WTC11 (cell line): ENCODE data around the gene RAP2B.

ENCODE experiments used
- ESRRA ChIP-seq: sonication (generic); formaldehyde crosslinking; IDR thresholded peaks from 2 replicates; pipeline ENCODE4 v1.8.1; 2022; ENCODE audit warnings: mild to moderate bottlenecking, missing genetic modification reagents, borderline replicate concordance
- IRF2 ChIP-seq: sonication (generic); formaldehyde crosslinking; IDR thresholded peaks from 2 replicates; pipeline ENCODE4 v1.8.0; 2022; ENCODE audit warnings: low read depth, missing genetic modification reagents, borderline replicate concordance
- KAT7 ChIP-seq: sonication (generic); formaldehyde crosslinking; IDR thresholded peaks from 2 replicates; pipeline ENCODE4 v1.8.1; 2023; ENCODE audit warnings: missing genetic modification reagents, mild to moderate bottlenecking, borderline replicate concordance
- RELA ChIP-seq: sonication (generic); formaldehyde crosslinking; IDR thresholded peaks from 2 replicates; pipeline ENCODE4 v1.8.1; 2022; ENCODE audit warnings: missing genetic modification reagents, mild to moderate bottlenecking, borderline replicate concordance
- SMAD4 ChIP-seq: sonication (generic); formaldehyde crosslinking; IDR thresholded peaks from 2 replicates; pipeline ENCODE4 v1.8.0; 2022; ENCODE audit warnings: mild to moderate bottlenecking, missing genetic modification reagents
- TEAD4 ChIP-seq: sonication (generic); formaldehyde crosslinking; IDR thresholded peaks from 2 replicates; pipeline ENCODE4 v1.8.0; 2022; ENCODE audit warnings: mild to moderate bottlenecking, missing genetic modification reagents
- ZNF121 ChIP-seq: sonication (generic); formaldehyde crosslinking; IDR thresholded peaks from 2 replicates; pipeline ENCODE4 v1.8.0; 2023; ENCODE audit warnings: missing genetic modification reagents
- ZNF423 ChIP-seq: fragments of 250-450 bp; sonication (Bioruptor Pico); IDR thresholded peaks from 2 replicates; pipeline ENCODE4 v2.1.2; 2022; ENCODE audit warnings: mild to moderate bottlenecking, moderate library complexity
- TF ChIP-seq, protein P1 (sequence below): fragments of 200-600 bp; IDR thresholded peaks from 2 replicates; pipeline ENCODE4 v1.8.0; 2022; ENCODE audit warnings: antibody characterized with exemption
- TF ChIP-seq, protein P2 (sequence below): fragments of 250-450 bp; sonication (Bioruptor Pico); IDR thresholded peaks from 2 replicates; pipeline ENCODE4 v1.9.0; 2021; ENCODE audit warnings: mild to moderate bottlenecking
- TF ChIP-seq, protein P3 (sequence below): sonication (generic); formaldehyde crosslinking; IDR thresholded peaks from 2 replicates; pipeline ENCODE4 v1.8.0; 2022; ENCODE audit warnings: mild to moderate bottlenecking, missing genetic modification reagents
- TF ChIP-seq, protein P4 (sequence below): fragments of 250-450 bp; sonication (Bioruptor Pico); IDR thresholded peaks from 2 replicates; pipeline ENCODE4 v1.9.0; 2021; ENCODE audit warnings: mild to moderate bottlenecking
- TF ChIP-seq, protein P5 (sequence below): sonication (generic); formaldehyde crosslinking; IDR thresholded peaks from 2 replicates; pipeline ENCODE4 v1.8.1; 2023; ENCODE audit warnings: mild to moderate bottlenecking, missing genetic modification reagents, moderate library complexity

DNA sequence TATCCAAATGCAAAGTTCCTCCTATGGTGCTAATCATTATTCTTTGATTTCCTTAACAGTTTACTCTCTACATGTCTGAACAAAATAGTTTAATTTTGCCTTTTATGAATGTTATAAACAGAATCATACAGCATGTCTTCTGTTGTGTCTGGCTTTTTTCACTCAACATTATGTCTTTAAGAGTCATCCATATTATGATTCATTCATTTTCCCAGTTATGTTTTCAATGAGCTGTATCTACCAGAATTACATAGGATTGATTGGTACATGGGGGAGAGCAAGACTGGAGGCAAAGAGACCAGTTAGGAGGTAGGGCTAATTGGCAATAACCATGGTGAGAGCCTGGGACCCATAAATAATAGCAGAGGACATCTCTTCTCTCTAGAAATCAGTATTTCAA lies 16.6 kb upstream of the RAP2B start:
- TF ChIP-seq, protein P1, sequence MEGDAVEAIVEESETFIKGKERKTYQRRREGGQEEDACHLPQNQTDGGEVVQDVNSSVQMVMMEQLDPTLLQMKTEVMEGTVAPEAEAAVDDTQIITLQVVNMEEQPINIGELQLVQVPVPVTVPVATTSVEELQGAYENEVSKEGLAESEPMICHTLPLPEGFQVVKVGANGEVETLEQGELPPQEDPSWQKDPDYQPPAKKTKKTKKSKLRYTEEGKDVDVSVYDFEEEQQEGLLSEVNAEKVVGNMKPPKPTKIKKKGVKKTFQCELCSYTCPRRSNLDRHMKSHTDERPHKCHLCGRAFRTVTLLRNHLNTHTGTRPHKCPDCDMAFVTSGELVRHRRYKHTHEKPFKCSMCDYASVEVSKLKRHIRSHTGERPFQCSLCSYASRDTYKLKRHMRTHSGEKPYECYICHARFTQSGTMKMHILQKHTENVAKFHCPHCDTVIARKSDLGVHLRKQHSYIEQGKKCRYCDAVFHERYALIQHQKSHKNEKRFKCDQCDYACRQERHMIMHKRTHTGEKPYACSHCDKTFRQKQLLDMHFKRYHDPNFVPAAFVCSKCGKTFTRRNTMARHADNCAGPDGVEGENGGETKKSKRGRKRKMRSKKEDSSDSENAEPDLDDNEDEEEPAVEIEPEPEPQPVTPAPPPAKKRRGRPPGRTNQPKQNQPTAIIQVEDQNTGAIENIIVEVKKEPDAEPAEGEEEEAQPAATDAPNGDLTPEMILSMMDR = no peak
- TF ChIP-seq ESRRA (CRISPR knock-in tag) (no peak), ZNF423 (CRISPR knock-in tag) (no peak), TEAD4 (no peak), KAT7 (CRISPR knock-in tag) (no peak), SMAD4 (CRISPR knock-in tag) (no peak), IRF2 (CRISPR knock-in tag) (no peak), RELA (CRISPR knock-in tag) (no peak), ZNF121 (CRISPR knock-in tag) (no peak)
- TF ChIP-seq, protein P2, sequence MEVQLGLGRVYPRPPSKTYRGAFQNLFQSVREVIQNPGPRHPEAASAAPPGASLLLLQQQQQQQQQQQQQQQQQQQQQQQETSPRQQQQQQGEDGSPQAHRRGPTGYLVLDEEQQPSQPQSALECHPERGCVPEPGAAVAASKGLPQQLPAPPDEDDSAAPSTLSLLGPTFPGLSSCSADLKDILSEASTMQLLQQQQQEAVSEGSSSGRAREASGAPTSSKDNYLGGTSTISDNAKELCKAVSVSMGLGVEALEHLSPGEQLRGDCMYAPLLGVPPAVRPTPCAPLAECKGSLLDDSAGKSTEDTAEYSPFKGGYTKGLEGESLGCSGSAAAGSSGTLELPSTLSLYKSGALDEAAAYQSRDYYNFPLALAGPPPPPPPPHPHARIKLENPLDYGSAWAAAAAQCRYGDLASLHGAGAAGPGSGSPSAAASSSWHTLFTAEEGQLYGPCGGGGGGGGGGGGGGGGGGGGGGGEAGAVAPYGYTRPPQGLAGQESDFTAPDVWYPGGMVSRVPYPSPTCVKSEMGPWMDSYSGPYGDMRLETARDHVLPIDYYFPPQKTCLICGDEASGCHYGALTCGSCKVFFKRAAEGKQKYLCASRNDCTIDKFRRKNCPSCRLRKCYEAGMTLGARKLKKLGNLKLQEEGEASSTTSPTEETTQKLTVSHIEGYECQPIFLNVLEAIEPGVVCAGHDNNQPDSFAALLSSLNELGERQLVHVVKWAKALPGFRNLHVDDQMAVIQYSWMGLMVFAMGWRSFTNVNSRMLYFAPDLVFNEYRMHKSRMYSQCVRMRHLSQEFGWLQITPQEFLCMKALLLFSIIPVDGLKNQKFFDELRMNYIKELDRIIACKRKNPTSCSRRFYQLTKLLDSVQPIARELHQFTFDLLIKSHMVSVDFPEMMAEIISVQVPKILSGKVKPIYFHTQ (CRISPR knock-in tag) = no peak
- TF ChIP-seq, protein P3, sequence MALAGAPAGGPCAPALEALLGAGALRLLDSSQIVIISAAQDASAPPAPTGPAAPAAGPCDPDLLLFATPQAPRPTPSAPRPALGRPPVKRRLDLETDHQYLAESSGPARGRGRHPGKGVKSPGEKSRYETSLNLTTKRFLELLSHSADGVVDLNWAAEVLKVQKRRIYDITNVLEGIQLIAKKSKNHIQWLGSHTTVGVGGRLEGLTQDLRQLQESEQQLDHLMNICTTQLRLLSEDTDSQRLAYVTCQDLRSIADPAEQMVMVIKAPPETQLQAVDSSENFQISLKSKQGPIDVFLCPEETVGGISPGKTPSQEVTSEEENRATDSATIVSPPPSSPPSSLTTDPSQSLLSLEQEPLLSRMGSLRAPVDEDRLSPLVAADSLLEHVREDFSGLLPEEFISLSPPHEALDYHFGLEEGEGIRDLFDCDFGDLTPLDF = no peak
- TF ChIP-seq, protein P4, sequence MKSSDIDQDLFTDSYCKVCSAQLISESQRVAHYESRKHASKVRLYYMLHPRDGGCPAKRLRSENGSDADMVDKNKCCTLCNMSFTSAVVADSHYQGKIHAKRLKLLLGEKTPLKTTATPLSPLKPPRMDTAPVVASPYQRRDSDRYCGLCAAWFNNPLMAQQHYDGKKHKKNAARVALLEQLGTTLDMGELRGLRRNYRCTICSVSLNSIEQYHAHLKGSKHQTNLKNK = no peak
- TF ChIP-seq, protein P5, sequence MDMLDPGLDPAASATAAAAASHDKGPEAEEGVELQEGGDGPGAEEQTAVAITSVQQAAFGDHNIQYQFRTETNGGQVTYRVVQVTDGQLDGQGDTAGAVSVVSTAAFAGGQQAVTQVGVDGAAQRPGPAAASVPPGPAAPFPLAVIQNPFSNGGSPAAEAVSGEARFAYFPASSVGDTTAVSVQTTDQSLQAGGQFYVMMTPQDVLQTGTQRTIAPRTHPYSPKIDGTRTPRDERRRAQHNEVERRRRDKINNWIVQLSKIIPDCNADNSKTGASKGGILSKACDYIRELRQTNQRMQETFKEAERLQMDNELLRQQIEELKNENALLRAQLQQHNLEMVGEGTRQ (CRISPR knock-in tag) = no peak
